Measurements from ENCODE around the gene LDLRAD2.
A peak's percentile ranks its signal among the peaks of the same experiment; 100 is the strongest.
"Not testable (repeated sequence)": the region's sequence is repeated elsewhere in the genome, so short reads cannot be mapped to it uniquely, and the experiment has no call there.

Gene LDLRAD2, protein sequence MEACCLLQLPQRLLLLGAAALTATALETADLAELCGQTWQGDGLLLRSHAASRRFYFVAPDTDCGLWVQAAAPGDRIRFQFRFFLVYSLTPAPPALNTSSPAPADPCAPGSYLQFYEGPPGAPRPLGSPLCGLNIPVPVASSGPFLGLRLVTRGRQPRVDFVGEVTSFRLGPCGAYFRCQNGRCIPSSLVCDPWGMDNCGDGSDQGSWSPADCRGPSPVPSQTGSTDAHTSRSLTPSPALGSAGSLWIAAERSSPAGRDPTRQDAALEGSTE

DNA sequence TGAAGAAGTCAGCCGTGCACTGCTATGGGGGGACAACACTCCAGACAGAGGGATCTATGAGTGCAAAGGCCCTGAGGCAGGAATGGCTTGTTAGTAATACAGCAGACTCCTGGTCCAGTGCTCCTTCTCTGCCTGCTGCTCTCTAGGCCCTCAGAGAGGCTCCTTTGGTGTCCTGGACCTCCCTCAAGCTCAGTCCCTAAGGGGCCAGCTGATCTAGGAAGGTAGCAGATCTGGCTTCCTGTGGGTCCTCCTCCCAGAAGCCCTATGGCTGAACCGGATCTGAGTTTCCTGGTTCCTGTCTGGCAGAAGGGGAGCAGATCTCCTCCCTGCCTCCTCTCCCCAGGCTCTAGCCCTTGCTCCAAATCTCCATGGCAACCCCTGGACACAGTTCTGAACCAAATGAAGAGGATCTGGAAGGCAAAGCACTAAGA, at the start of gene LDLRAD2:
LDLRAD2 (plus strand) TSS at position 391 of the 431 bp plus-strand sequence. CDS start 187 bp downstream, outside the sequence.
- no peak for DNase-seq

GRCh38 chr1:21763236-21763635, 48.8 kb upstream of the LDLRAD2 start:
- no peak for DNase-seq

GRCh38 chr1:21763694-21764419, 48.2 kb upstream of the LDLRAD2 start:
- no peak for DNase-seq

- no peak for DNase-seq
Measured at GRCh38 chr1:21764615-21765423, 47.2 kb upstream of the LDLRAD2 start.

- DNase-seq, result no peak
Measured at GRCh38 chr1:21766210-21766609, 45.9 kb upstream of the LDLRAD2 start.

- DNase-seq, result not testable (repeated sequence)
Measured at GRCh38 chr1:21767106-21767505, 45.0 kb upstream of the LDLRAD2 start.

DNA sequence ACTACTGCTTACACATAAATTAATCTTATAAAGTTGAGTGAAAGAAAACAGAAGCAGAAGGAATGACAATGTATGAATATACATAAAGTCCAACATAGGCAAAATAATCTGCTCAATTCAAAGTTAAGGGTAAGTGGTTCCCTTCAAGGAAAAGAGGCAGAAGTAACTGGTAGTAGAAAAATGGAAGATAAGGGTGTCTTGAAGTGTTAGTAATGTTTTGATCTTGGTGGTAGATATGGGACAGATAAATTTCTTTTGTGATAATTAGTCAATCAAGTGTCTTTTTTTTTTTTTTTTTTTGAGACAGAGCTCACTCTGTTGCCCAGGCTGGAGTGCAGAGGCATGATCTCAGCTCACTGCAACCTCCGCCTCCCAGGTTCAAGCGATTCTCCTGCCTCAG, 41.9 kb upstream of the LDLRAD2 start:
- no peak for DNase-seq

DNA sequence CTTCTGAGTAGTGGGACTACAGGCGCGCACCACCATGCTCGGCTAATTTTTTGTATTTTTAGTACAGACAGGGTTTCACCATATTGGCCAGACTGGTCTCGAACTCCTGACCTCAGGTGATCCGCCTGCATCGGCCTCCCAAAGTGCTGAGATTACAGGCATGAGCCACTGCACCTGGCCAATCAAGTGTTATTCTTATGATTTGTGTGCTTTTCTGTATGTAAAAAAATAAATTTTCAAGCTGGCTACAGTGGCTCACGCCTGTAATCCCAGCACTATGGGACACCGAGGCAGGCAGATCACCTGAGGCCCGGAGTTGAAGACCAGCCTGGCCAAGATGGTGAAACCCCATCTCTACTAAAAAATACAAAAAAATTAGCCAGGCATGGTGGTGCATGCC, 41.5 kb upstream of the LDLRAD2 start:
- not testable (repeated sequence) for DNase-seq

- DNase-seq, result not testable (repeated sequence)
Measured at GRCh38 chr1:21771672-21772071, 40.4 kb upstream of the LDLRAD2 start.

- no peak for DNase-seq
Measured at GRCh38 chr1:21773585-21773984, 38.5 kb upstream of the LDLRAD2 start.

- DNase-seq, result no peak
Measured at GRCh38 chr1:21774835-21775549, 37.1 kb upstream of the LDLRAD2 start.

- DNase-seq, result no peak
Measured at GRCh38 chr1:21775550-21775914, 36.5 kb upstream of the LDLRAD2 start.

DNA sequence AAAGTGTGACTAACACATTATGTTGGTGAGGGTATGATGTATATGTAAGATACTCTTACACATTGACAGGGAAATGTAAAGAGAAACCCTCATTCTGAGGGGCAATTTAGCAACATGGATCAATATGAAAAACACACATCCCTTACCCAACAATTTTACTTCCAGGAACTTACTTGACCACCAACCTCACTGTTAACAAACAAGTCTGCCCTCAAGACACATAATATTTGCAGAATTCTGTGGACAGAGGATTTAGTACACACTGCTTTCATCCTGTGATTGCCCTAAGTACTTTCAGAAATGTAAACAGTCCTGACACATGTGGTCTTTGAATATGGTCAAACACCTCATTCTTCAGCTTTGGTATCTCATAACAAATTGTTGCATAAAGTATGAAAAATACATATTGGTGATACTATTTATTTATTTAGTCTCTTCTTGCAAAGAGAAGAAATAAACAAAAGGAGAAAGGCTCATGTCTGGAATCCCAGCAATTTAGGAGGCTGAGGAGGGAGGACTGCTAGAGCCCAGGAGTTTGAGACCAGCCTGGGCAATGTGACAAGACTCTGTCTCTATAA, 36.0 kb upstream of the LDLRAD2 start:
- DNase-seq, result no peak

DNA sequence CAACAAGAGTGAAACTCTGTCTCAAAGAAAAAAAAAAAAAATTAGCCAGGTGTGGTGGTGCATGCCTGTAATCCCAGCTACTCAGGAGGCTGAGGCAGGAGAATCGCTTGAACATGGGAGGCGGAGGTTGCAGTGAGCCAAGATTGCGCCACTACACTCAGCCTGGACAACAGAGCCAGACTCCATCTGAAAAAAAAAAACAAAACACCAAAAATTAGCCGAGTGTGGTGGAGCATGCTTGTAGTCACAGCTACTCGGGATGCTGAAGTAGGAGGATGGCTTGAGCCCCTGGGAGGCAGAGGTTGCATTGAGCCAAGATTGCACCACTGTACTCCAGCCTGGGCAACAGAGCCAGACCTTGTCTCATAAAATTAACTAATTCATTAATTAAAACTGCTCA, 35.1 kb upstream of the LDLRAD2 start:
- not testable (repeated sequence) for DNase-seq

DNA sequence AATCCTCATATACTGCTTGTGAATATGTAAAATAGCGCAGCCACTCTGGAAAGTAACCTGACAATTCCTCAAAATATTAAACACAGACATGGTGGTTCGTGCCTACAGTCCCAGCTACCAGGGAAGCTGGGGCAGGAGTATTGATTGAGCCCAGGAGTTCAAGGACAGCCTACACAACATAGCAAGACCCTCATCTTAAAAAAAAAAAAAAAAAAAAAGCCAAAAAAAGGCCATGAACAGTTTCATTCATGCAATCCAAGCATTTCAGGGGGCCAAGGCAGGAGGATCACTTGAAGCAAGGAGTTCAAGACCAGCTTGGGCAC, 33.7 kb upstream of the LDLRAD2 start:
- no peak for DNase-seq

DNA sequence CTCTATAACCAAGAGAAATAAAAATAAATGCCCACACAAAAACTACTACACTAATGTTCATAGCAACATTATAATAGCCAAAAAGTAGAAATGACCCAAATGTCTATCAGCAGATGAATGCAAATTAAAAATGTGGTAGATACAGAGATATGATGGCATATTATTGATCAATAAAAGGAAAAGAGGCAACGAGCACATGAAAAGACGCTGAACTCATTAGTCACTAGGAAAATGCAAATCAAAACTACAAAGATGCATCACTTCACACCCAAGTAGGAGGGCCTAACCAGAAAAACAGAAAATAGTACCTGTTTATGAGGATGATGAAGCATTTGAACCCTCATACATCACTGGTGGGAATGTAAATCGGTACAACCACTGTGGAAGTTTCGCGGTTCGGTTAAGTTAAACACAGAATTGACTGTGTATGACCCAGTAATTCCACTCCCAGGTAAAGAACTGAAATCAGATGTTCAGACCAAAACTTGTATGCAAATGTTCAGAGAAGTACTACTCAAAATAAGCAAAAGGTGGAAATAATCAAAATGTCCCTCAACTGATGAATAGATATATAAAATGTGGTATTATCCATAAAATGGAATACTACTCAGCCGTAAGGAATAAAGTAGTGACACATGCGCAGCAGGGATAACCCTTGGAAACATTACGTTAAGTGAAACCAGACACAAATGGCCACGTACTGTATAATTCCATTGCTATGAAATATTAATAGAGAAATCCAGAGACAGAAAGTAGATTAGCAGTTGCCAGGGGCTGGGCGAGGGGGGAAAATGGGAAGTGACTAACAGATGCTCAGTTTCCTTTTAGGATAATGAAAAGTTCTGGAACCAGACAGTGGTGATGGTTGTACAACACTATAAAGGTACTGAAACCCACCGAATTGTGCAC, 32.2 kb upstream of the LDLRAD2 start:
- no peak for DNase-seq

- no peak for DNase-seq
Measured at GRCh38 chr1:21781815-21782348, 30.2 kb upstream of the LDLRAD2 start.

DNA sequence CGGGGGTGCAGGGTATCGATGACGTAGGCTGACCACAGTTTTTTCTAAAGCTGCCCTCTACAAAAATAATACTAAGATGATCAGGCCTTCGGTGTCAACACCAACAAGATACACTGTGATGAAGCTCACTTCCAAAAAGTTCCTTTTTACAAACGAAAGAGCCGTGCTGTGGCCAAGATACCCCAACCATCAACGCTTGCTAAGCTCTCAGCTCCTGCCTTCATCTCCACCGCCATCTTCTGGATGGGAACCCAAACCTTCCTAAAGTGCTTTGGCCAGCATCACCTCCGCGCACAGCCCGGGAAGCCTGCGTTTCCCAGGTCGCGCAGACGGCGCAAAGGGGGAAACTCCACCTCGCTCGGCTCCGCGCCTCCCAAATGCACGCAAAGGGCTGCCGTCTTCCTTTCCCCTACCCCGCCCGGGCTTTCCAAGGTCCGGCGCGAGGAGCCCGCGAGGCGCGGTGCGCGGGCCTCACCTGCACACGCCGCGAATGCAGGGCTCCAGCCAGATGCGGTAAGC, 29.7 kb upstream of the LDLRAD2 start:
- peak; percentile 23 to 49 for DNase-seq

DNA sequence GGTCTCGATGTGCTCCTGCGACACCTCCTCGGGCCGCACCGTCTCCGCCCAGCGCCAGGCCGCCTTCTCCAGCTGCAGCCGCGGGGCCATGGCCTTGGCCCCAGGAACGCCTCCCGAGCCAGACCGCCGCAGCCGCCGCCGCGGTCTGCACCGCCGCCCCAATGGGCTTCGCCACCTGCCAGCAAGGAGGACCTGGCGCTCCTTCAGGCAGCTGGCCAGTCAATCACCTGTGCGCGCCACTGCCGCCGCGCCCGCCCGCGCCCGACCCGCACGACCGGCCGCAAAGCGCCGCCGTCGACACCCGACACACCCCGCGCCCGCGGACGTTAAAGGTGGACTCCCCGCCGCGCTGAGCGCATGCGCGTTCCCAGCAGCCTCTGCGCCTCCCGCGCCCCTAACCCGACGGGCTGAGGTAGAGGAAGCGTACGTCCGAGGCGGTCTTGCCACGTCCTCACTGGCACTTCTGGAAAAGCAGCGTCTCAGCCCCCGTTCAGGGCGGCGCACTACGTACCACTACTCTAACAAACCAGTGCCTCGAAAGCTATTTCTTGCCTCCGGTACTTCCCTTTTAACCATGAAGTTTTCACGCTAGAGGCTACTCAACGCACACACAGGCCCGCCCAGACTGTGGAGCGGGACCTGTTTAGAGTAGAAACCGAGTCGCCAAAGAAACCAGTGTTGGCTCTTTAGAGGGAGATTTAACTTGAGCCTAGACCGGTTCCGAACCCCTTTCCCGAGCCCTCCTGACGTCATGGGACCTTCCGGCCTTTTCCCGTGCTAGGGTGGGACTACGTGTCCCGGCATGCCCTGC, 29.0 kb upstream of the LDLRAD2 start, which contains the start of gene USP48:
USP48 (minus strand) TSS at position 282 of the 811 bp plus-strand sequence; CDS start at position 90, 192 bp downstream.
- peak; percentile 88 to 94 for DNase-seq

All from NCI-H187 (cell line).